HG03442 (cell line): ENCODE data around the gene CDCP2.

Experiments used
- ATAC-seq: cut with Tn5 transposase; IDR thresholded peaks from one replicate; pipeline ENCODE4 v1.9.1; 2021; ENCODE audit warnings: mild to moderate bottlenecking, moderate library complexity; ENCODE audit not compliant: unreplicated experiment

CDCP2 gene

GRCh38 chr1:54137534-54138061, 15.2 kb downstream of the CDCP2 start:
- ATAC-seq, result no peak

GRCh38 chr1:54136963-54137533, 15.8 kb downstream of the CDCP2 start:
- no peak for ATAC-seq

- no peak for ATAC-seq
Measured at GRCh38 chr1:54136269-54136896, 16.4 kb downstream of the CDCP2 start.

- no peak for ATAC-seq
Measured at GRCh38 chr1:54135436-54136120, 17.2 kb downstream of the CDCP2 start.

- ATAC-seq, result no peak
Measured at GRCh38 chr1:54134295-54134694, 18.5 kb downstream of the CDCP2 start.

- no peak for ATAC-seq
Measured at GRCh38 chr1:54132495-54132894, 20.3 kb downstream of the CDCP2 start.

GRCh38 chr1:54131419-54131818, 21.4 kb downstream of the CDCP2 start:
- no peak for ATAC-seq

GRCh38 chr1:54129858-54130257, 22.9 kb downstream of the CDCP2 start:
- no peak for ATAC-seq

- ATAC-seq, result no peak
Measured at GRCh38 chr1:54127594-54128300, 25.1 kb downstream of the CDCP2 start.

GRCh38 chr1:54126271-54126815, 26.5 kb downstream of the CDCP2 start:
- ATAC-seq, result no peak

- no peak for ATAC-seq
Measured at GRCh38 chr1:54125386-54126070, 27.3 kb downstream of the CDCP2 start.

- ATAC-seq, result no peak
Measured at GRCh38 chr1:54124906-54125305, 27.9 kb downstream of the CDCP2 start.

GRCh38 chr1:54124472-54124871, 28.3 kb downstream of the CDCP2 start:
- ATAC-seq, result no peak

GRCh38 chr1:54122992-54123391, 29.8 kb downstream of the CDCP2 start:
- ATAC-seq, result no peak

- no peak for ATAC-seq
Measured at GRCh38 chr1:54122135-54122751, 30.6 kb downstream of the CDCP2 start.

GRCh38 chr1:54121482-54122134, 31.2 kb downstream of the CDCP2 start:
- no peak for ATAC-seq

GRCh38 chr1:54120698-54121481, 31.9 kb downstream of the CDCP2 start:
- no peak for ATAC-seq

- no peak for ATAC-seq
Measured at GRCh38 chr1:54120018-54120697, 32.6 kb downstream of the CDCP2 start.
